Bronchus fibroblast of lung (primary cell): ENCODE measurements around the gene RNF25. TPM values are rescaled to one million over a fixed set of nuclear protein-coding genes. Genes with fewer than 3 reads are reported as not detected.

Source experiments
- total RNA-seq: library from RNA; depleted of rRNA; stranded (reverse); fragments of >200 nt; gene quantifications from 2 replicates; pipeline ENCODE4 v1.2.3, GENCODE V29; 2015

Gene RNF25, protein sequence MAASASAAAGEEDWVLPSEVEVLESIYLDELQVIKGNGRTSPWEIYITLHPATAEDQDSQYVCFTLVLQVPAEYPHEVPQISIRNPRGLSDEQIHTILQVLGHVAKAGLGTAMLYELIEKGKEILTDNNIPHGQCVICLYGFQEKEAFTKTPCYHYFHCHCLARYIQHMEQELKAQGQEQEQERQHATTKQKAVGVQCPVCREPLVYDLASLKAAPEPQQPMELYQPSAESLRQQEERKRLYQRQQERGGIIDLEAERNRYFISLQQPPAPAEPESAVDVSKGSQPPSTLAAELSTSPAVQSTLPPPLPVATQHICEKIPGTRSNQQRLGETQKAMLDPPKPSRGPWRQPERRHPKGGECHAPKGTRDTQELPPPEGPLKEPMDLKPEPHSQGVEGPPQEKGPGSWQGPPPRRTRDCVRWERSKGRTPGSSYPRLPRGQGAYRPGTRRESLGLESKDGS
- total RNA-seq, result 21.7 and 32.4 TPM in 2 replicates

DNA sequence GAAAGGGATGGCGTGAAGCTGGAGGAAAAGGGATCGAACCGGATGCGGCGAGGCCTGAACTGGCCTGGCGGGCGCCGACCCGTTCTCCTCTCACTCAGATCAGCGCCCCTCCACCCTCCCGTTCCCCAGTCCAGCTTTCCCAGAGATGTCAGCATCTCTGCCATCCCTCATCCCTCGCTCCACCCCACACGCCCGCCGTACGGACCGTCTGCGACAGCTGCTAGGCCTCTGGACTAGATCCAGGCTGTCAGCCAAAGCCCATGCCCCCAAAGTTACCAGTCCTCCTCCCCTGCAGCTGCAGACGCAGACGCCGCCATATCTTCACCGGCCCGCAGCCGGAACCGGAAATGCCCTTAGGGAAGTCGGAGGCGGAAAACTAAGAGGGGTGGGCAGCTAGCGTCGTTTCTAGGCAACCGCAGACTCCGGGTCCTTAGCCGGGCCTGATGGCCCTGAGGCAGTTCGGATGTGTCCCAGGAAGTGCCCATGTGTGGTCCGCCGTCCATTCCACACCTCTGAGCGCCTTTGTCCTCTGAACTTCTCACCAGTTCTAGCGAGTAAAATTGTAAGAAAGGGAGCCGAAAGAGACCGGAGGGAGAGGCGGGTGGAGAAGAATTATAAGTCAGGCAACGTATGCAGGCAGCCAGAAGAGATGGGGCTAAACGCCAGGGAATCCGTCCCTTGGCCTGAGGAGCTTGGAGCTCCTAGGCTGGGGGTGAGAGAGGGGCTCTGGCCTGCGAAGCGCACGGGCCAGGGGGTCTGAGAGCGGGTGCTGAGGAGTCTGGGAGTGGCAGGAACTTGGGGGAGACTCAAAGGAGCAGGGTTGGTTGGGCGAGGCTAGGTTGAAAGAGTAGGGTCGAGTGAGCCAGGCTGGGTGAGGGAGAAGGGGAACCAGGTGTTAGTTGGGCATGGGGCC is at the start of gene RNF25, which contains the start of gene STK36:
TSS of gene RNF25 (minus strand) at position 349 of the 913 bp plus-strand sequence. CDS start at position 317, 32 bp downstream.
TSS of gene STK36 (plus strand) at position 433 of the 913 bp plus-strand sequence. CDS start 744 bp downstream, outside the sequence.

DNA sequence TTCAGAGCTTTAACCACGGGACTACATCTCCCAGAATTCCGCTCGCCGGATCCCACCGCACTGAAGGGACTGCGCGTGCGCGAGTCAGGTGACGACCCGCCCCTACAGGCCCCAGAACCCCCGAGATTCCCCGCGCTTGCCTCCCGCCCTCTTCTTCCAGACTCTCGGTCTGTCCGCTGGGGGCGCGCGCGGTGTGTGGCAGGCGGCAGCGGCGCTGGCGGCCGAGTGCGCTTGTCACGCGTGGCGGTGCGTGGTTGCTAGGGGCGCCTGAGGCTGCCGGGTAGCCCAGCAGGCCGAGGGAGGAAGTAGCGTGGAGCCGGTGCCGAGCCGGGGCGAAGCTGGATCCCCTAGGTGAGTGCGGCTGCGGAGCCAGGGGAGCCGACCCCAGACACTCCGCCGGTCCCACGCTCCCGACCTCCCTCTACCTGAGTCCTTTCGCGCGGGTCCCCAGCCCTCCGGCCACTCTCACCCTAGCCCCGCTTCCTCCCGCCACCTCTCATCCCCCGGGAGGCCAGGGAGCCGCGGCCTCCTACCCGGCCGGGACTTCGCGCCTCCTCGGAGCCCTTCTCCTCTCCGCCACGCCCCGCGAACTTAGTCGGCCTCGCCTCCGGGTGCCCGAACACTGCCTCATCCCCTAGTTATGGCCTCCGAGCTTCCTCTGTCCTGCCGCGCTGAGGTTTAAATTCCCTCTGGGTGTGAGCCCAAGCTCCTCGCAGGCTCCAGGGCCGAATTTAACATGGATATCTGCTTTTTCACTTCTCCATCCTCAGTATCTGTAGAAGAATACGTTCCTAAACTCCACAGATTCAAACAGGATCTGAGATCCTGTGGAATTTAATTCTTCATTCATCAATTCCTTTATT is 39.1 kb upstream of the RNF25 start, which contains the start of gene TTLL4:
TSS of gene TTLL4 (plus strand) at position 149 of the 863 bp plus-strand sequence. CDS start 26,842 bp downstream, outside the sequence.

DNA sequence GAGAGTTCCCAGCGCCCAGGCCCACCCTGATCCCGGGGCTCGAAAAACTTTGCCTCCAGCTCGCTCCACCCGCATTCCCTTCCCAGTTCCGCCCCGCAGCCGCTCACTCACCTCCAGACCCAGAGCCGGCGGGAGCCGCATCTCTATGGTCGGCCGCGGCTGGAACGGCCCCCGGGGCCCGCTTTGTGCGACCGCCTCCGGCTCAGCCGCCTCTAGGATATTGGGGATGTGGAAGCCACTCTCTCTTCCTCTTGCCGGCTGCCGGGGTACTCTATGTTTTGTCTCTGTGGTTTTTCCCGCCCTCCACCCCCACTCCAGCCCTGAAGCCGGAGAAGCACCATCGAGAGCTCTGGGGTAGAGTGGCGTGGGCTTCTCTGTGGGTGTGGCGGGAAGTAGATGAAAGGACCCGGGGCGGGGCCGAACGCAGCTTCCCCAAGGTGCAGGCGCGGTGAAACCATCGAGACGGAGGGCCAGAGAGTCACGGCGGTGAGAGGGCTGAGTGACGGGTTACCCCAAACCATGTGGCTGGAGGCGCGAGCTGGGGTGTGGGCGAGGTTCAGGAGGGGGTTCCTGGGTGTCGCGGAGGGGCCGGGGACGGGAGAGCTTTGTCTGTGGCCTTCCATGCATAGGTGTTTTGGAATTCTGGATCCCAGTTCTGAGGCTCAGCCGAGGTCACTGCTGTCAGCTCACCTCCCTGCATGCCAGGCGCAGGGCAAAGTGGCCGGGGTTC is 12.4 kb downstream of the RNF25 start, which contains the start of the genes BCS1L and ZNF142:
TSS of gene BCS1L (plus strand) at position 426 of the 730 bp plus-strand sequence. CDS start 1,305 bp downstream, outside the sequence.
TSS of gene ZNF142 (minus strand) at position 366 of the 730 bp plus-strand sequence. CDS start 3,194 bp downstream, outside the sequence.

Other genes starting within 250 kb of the RNF25 start
- gene USP37, start 103.7 kb downstream of the RNF25 start, total RNA-seq, result 4.4 and 5.4 TPM in 2 replicates
- gene CNOT9, start 103.2 kb downstream of the RNF25 start, total RNA-seq, result 66.4 and 68.4 TPM in 2 replicates
- gene PLCD4, start 64.1 kb downstream of the RNF25 start, total RNA-seq, result 0.67 and 0.89 TPM in 2 replicates
- gene ZNF142, start 12.4 kb downstream of the RNF25 start, total RNA-seq, result 11.1 and 11.9 TPM in 2 replicates
- 48.6 and 53.8 TPM in 2 replicates for gene BCS1L, start 12.3 kb downstream of the RNF25 start, total RNA-seq
- gene STK36, start 84 bp upstream of the RNF25 start, total RNA-seq, result 11.4 and 14.1 TPM in 2 replicates
- 10.3 and 10.8 TPM in 2 replicates for gene TTLL4, start 38.8 kb upstream of the RNF25 start, total RNA-seq
- 14.6 and 15.9 TPM in 2 replicates for gene CYP27A1, start 110.1 kb upstream of the RNF25 start, total RNA-seq
- not detected in 2 replicates for gene PRKAG3, start 159.8 kb upstream of the RNF25 start, total RNA-seq
- not detected in 2 replicates for gene WNT6, start 187.8 kb upstream of the RNF25 start, total RNA-seq
- not detected in 2 replicates for gene WNT10A, start 208.8 kb upstream of the RNF25 start, total RNA-seq